HG02884 (cell line): ENCODE results near the gene SEMA3E.

Experiments used
- ATAC-seq: cut with Tn5 transposase; IDR thresholded peaks from one replicate; pipeline ENCODE4 v1.9.1; 2021; ENCODE audit warnings: mild to moderate bottlenecking, moderate library complexity; ENCODE audit not compliant: unreplicated experiment

Gene SEMA3E

GRCh38 chr7:83643012-83643411 lies 5.9 kb downstream of the SEMA3E start:
- no peak for ATAC-seq

DNA sequence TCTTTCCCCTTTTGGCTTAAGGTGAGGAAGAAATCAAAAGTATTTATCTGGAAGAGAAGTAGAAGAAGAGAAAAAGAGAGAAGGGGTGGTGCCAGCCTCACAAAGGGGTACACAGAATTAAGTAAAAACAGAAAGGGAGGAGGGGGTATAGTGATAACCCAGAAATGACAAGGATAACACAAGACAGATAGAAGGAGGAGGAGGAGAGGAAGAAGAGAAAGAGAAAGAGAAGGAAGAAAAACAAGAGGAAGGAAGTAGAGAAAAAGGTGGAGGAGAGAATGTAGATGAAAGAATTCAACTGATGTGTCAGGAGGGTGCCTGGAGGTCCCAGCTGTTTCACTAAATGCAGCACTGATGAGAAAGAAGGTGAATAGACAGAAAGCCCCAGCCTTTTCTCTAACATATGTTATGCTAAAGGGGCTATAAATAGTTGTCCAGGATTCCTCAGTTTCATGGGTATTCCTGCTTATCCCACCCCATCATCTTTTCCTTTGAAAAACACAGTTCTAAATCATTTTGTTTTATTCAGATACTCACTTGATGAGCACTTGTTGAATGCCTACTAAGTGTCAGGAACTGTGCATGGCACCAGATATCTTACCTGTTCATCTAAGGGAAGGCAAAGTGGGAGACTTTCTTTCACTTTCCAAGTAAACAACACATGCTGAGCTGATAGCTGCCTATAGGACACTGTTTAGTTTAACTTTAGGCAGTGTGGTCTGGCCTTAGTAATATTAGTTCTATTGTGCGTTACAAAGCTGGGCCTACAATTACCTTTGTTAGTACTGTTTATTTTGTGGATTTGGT lies 8.0 kb downstream of the SEMA3E start:
- ATAC-seq: no peak

DNA sequence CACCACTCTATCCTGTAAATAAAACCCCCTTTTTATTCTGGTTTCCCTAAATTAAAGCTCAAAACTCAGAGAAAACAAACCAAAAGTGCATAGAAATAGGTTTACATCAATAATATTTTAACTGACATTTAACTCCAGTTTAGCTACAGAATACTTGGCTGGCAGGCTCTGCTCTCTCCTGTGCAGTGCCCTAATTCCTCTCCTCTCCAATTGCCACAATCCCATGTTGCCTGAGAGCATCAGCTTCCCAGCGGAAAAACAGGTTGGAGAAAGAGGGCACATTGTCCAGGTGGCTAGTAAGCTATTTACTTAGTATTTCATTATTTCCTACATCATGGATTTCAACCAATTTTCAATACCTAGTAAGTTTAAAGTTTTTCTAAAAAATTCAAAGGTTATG lies 8.7 kb downstream of the SEMA3E start:
- no peak for ATAC-seq

GRCh38 chr7:83633516-83633915 lies 15.4 kb downstream of the SEMA3E start:
- ATAC-seq: no peak

DNA sequence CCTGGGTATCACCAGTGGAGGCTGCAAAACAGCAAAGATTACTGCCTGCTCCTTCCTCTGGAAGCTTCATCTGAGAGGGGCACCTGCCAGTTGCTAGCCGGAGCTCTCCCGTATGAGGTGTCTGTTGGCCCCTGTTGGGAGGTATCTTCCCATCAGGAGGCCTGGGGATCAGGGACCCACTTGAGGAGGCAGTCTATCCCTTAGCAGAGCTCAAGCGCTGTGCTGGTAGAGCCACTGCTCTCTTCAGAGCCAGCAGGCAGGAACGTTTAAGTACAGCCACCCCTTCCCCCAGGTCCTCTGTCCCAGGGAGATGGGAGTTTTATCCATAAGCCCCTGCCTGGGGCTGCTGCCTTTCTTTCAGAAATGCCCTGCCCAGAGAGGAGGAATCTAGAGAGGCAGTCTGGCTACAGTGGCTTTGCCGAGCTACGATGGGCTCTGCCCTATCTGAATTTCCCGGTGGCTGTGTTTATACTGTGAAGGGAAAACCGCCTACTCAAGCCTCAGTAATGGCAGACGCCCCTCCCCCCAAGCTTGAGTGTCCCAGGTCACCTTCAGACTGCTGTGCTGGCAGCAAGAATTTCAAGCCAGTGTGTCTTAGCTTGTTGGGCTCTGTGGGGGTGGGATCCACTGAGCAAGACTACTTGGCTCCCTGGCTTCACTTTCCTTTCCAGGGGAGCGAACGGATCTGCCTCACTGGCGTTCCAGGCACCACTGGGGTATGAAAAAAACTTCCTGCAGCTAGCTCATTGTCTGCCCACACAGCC lies 19.6 kb downstream of the SEMA3E start:
- no peak for ATAC-seq

DNA sequence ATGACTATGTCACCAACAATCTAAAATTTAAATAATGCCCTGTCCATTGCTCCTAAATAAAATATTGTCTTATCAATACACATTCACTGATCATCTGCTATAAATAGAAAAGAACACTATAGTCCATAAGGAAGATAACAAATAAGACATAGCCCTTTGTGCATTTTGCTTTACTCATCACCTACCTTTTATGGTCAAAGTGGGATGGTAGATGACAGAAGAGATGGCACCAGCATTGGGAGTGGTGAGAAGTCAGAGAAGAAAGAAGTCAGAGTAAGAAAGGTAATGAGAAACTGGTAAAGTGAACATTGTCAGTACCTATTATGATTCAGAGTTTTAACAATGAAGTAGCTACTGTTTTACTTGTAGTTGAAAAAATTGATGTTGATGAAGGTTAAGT lies 31.1 kb downstream of the SEMA3E start:
- no peak for ATAC-seq

DNA sequence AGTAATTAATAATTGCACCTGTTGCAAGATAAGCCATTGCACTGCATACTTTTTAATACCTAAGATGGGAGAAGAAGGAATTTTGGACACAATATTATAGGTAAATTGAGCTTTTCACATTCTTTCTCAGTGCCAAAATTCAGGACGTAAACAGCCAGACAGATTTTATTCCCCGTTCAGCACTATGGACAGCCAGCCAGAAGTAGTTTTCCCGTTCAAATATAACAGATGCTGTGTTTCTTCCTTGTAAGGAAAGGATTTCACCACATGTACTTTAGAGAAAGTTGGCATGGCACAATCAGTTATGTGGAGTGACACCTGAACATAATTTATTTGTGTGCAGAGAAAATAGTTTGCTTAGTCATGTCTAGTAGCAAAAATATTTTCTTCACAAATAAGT lies 34.8 kb downstream of the SEMA3E start:
- no peak for ATAC-seq

DNA sequence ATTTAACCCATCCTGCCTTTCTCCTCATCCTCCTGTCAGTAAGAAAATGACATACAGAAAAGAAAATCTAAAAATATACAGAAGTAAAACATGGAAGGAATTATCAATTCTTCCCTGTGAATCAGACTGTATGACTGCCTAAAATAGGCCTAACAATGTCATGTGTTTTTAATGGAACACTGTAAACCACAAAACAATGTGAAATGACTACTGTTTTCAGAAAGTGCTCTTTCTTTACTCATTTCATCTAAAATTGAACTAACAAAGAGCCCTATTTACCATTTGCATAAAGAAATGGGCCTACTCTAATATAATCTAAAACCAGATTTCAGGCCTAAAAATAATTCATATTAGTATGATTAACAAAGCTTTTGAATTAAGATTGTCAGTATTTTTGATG lies 35.7 kb downstream of the SEMA3E start:
- no peak for ATAC-seq

DNA sequence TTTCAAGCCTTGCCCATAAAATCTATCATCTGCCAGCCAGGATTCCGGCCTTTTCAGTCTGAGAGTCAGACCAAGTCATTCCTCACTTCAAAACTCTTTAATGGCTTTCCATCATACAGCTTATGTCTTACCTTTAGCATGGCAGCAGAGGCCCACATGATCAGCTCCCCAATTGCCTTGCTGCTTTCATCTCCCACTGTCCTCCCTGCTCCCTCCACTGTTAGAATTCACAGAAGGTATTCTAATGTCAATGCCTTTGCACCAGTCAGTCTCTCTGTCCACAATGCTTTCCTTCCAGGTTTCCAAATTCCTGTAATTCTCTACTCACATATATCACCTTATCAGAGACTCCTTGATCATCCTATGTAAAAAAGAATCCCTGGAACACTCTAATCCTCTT lies 37.2 kb downstream of the SEMA3E start:
- no peak for ATAC-seq

DNA sequence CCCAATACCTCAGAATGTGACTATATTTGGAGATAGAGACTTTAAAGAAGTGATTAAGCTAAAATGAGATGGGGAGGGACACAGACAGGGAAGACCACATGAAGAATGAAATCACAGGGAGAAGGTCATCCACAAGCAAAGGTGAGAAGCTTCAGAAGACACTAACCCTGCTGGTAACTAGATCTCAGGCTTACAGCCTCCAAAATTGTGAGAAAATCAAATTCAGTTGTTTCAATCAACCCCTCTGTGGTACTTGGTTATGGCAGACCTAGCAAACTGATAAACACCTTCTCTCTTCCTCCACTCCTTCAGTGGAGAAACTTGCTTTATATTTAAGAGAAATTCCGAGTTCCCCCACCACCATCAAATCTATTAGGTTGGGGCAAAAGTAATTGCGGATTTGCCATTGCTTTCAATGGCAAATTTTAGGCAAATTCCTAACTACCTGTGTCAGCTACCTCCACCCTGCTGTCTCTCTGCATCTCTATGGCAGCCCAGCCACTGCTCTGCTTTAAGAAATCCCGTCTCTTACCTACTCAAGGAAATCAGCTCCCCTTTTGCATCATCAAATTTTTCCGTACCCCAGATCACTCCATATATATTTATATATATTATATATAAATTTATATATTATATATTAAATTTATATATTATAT lies 38.2 kb downstream of the SEMA3E start:
- ATAC-seq: no peak

DNA sequence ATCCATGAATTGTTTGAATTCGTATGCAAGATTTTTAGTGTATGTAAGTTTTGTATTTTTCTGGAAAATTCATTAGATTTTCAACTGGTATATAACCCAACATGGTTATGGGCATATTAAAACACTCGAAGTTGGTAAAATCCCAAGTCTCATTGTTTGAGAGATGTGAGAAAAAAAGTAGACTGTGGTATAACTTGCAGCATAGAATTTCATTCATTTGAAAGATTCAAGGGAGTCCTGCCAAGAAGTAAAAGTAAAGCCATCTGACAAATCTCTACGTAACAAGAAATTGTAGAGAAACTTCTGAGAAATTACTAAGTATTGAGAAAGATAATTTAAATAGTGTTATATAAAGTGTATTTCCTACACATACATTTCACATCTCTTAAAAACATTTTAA lies 40.2 kb downstream of the SEMA3E start:
- no peak for ATAC-seq

DNA sequence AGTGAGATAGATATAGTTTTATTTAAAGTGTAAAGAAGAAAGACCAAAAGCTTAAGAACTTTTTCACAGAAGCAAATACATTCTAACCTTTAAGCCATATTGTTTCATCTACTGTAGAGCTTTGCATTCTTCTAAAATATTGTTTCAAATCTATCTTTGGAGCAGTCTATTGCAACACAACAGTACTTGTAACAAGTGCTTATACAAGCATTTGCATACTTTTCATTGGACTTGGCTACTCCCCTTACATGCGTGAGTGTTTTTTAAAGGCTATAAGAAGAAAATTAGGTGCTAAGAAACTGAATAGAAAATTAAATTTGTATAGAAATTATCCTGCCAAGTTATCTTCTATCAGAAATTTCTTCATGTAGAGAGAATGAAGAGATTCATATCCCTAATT lies 45.3 kb downstream of the SEMA3E start:
- no peak for ATAC-seq

DNA sequence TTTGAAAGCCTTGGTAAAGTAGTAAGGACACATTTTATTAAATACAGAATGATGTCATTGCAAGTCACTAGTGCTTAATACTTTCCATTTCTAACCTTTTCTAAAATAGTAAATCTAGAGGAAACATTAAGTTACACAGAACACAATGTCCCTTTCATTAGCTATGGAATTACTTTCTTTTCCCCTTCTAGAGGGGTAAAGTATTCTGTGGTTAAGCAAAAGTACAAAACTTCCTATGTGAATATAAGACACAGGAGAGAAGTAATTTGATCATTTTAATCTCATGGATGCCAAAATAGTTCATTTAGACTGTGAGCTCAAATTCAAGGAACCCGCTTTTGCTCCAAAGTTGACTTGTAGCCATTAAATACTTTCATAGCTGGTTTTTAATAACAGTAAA lies 49.8 kb downstream of the SEMA3E start:
- ATAC-seq: no peak

DNA sequence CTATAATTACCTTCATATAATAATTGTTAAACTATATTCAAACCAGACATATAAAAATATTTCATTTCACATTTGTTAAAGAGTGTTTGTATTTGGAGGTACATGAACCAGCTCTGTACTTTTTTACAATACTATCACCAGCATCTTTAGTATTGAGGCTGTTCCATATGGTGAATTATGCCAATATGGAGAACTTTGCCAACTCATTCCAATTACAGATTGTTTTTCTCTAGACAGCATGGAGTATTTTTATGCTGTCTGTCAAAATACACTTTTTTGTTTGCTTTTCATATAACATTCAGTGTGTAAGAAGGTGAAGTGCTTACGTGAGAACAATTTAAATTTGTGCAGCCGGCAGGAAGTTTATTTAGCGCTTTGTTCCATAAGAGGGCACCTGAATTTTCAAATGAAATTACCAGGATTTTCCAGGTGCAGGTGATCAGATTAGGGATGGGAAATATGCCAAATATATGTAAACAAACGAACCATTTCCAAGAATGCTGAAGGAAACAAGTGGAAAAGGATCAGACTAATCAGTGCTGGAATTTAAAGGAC lies 54.9 kb downstream of the SEMA3E start:
- ATAC-seq: no peak

GRCh38 chr7:83588602-83589240 lies 60.2 kb downstream of the SEMA3E start:
- ATAC-seq: no peak

GRCh38 chr7:83586281-83586680 lies 62.7 kb downstream of the SEMA3E start:
- no peak for ATAC-seq

DNA sequence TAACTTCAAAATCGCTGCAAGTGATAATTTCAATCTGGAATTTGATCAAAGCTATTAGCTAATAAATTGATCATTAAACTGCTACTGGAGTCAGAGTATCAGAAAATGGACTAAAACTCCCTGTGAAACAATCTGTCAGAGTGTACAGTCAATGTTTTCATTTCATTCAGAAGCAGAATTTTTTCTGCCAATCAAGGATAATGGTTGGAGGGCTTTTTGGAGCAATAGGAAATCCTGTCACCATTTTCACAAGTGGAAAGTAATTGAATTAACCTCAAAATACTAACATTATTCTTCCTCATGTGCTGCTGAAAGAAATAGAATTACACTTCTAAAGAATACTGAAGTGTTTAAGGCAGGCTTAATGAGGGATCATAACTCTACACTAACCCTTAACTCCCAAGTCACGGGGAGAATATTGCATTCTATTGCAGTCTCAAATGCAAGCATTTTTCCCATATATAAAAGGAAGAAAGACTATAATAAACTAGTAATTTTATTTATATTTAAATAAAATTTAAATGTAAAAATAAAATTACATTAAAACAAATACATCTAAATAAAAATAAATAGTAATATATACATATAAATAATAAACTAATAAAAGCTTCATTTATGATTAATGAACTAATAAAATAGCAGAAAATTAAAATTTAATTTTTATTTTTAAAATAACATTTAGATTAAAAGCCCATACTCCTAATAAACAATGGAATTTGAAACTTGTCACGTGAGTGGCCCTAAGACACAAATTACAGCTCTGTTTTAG lies 67.1 kb downstream of the SEMA3E start:
- no peak for ATAC-seq

GRCh38 chr7:83579740-83580139 lies 69.2 kb downstream of the SEMA3E start:
- no peak for ATAC-seq

- ATAC-seq: no peak
Observed at GRCh38 chr7:83575436-83575835, 73.5 kb downstream of the SEMA3E start.

GRCh38 chr7:83574616-83575015 lies 74.3 kb downstream of the SEMA3E start:
- ATAC-seq: no peak
